IPS-11a (cell line): ENCODE measurements around the gene UBXN6.
A peak's percentile ranks its signal among the peaks of the same experiment; 100 is the strongest.

Source experiments
- H3K4me3 ChIP-seq: one replicate; pipeline ENCODE4 v1.5.1; 2013; ENCODE audit warnings: low read depth, low read length, control low read depth

UBXN6 gene

GRCh38 chr19:4413588-4413987 lies 44.0 kb downstream of the UBXN6 start:
- no peak overlapping the region for H3K4me3 ChIP-seq

- H3K4me3 ChIP-seq: no peak overlapping the region
Measured at GRCh38 chr19:4409123-4409933, 48.3 kb downstream of the UBXN6 start.

- H3K4me3 ChIP-seq: no peak overlapping the region
Measured at GRCh38 chr19:4406626-4407025, 51.0 kb downstream of the UBXN6 start.

DNA sequence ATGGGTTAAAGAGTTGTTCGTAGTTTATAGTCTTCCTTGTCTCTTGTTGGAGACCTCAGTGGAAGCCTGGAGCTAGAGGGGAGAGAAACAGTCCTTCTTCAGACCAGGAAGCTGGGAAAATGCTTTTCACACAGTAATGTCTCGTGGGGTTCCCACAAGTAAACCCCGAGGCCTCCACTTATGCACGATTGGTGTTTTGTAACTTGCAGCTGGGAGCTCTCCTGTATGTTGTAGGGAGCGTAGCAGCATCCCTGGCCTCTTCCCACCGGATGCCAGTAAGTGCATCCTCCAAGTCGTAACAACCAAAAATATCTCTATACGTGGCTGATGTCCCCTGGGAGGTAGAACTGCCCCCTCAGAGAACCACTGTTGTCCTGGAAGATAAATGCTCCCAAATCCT lies 51.6 kb downstream of the UBXN6 start:
- H3K4me3 ChIP-seq: no peak overlapping the region

DNA sequence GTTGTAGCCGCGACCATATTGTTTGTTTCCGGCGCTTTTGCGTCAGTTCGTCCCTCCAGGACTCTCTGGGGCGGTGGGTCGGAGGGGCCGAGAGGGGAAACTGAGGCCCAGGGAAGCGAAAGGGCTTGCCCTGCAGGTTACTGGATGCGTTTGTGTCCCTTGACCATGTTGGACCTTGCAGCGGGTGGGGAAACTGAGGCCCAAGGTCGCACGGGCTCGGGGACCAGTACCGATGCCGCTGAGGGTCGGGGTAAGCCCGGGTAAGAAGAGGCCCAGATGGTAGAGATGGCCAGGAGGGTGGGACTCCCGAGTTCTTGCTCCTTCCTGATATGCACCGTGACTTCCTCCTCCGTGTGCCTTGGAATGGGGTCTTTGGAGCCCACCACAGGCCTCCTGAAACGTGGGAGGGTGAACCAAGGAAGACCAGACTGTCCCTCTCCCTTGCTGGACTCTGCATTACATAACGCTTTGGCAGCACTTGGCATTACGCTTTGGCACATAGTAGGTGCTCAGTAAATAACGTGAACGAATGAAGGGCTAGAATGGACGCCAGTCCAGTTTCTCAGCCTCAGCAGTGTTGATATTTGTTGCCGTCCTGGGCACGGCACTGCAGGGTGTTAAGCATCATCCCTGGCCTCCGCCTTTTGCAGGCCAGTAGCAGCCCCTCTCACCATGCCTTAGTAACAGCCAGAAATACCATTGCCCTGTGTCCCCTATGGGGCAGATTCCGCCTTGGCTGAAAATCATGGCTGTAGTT lies 54.4 kb downstream of the UBXN6 start:
- peak overlapping the region; percentile 92 for H3K4me3 ChIP-seq

GRCh38 chr19:4402171-4403004 lies 55.2 kb downstream of the UBXN6 start, which contains the start of gene CHAF1A:
TSS of gene CHAF1A (plus strand) at chr19:4402640. CDS start at chr19:4402763, 123 bp downstream.
- H3K4me3 ChIP-seq: peak within 1 kb of the TSS; percentile 92

- peak overlapping the region; percentile 1 for H3K4me3 ChIP-seq
Measured at GRCh38 chr19:4401769-4402170, 55.8 kb downstream of the UBXN6 start.

GRCh38 chr19:4400135-4400936 lies 57.3 kb downstream of the UBXN6 start, which contains the start of gene SH3GL1:
TSS of gene SH3GL1 (minus strand) at chr19:4400547. CDS start at chr19:4400368, 179 bp downstream.
- H3K4me3 ChIP-seq: peak within 1 kb of the TSS; percentile 83

- H3K4me3 ChIP-seq: peak overlapping the region; percentile 83
Measured at GRCh38 chr19:4399812-4400134, 57.8 kb downstream of the UBXN6 start.

- no peak overlapping the region for H3K4me3 ChIP-seq
Measured at GRCh38 chr19:4396949-4397783, 60.4 kb downstream of the UBXN6 start.
